Stimulated activated CD8-positive, alpha-beta memory T cell treated with anti-CD3 and anti-CD28 coated beads, Interleukin-7, amount 100 ng/mL, for 24 hours (primary cell): ENCODE measurements around the gene MTUS2.
"Not testable (repeated sequence)": the region's sequence is repeated elsewhere in the genome, so short reads cannot be mapped to it uniquely, and the experiment has no call there.

Experiments
- DNase-seq: peaks from one replicate; pipeline ENCODE4 v3.0.0-alpha.2; 2020; ENCODE audit warnings: low read depth

MTUS2 gene

DNA sequence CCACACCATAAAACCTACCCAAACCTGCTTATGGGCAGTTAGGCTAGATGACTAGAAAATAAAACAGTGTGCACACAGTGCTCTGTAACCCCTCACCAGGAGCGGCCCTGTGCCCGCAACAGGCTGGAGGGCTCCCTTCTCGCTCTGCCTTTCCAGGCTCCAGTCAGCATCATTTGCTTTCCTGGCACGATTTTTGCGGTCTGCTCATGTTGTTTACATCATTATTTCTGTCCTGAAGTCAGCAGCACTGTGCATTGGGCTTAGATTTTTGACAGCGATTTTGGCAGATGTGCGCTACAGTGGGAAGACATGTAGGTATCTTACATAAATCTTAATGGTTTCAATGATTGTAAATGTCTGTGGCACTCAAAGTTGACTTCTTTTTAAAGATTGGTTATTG is 344.0 kb downstream of the MTUS2 start:
- DNase-seq = no peak

DNA sequence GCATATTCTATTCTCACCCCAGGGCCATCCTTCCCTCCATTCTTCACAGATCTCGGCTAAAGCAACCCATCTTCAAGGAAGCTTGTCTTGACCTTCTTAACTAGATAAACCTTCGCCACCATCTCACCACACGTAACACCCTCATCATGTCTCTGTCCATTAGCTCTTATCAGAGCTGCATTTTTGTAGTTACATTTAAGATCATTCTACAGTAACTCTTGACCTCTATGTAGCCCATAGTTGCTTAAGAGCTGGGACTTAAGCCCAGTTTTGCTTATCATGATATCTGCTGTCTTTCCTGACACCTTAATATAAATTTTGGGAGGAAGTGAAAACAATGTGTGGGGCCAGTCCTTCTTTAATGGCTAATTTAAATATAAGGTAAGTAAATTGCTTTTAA is 345.1 kb downstream of the MTUS2 start:
- no peak for DNase-seq

DNA sequence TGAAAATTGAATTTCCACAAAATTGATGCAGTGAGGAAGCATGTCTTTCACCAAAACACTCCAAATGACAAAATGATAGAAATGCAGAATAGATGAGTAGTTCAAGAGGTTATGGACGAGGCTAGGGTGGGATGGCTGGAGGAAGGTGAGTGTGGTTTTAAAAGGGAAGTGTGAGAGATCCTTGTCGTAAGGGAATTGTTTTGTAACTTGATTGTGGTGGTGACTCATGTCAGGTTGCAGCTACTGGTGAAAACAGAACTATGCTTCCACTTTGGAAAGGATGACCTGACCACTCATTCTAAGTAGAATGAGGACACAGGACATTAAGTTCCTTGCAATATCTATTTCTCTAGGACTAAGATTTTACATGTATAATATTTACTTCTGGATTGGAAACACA is 345.7 kb downstream of the MTUS2 start:
- no peak for DNase-seq

DNA sequence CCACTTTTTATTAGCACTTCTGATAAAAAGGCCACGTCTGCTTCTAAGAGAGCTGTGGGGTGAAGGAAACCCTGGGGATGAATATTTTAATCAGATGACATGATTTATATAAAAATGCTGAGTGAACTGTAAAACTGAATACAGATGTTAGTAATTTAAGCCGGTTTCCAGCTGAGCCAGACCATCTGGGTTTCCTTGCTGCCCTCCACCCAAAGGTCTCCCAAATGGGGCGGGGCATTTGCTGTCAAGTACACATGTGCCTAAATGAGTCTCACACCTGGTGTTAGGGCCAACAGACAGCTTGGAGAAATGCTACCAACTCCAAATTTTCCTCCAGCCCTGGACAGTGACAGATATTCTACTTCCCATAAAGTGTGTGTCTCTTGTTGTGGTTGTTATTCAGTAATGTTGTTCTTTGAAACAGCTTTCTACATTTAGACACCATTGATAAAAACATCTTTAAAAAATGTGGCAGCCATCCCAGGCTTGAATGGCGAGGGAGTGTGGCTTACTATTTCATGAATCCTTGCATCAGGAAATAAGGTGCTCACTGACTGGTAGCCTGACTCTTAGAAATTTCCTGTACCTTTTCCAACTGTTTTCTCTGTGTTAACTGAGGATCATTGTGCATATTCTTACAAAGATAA is 350.4 kb downstream of the MTUS2 start:
- no peak for DNase-seq

DNA sequence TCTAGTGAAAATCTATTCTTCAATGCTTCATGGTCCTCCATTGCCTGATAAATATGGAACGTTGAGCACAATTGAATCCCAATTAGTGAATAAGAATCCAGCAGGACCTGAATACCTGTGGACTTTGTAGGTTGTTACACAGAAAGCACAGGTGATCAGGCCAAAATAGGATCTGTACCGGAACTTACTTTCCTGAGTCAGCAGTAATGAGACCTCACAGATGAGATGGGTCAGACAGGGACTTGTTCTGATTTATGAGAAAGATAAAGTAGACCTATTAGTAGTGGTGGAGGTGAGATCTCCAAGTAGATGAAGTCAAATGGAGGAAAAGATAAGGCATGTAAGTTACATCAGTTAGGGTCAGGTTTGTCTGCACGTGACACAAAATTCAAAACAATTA is 351.1 kb downstream of the MTUS2 start:
- DNase-seq = no peak

DNA sequence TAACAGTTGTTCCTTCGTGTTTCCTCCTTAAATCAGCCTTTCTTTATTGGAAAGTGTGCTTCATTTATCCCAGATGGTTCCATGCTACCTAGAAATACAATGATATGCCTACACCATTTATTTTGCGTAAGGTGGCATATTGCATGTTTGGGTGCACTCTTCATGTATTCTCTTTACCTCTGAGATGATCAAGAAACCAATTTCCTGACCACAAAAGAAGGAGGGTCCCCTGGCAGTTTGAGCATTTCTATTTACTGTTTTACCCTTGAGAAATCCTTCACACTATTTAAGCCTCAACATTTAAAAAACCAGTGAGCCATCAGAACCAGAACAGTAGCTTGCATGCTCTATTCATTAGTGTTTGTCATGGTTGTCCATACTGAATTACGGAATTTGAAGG is 354.0 kb downstream of the MTUS2 start:
- no peak for DNase-seq

DNA sequence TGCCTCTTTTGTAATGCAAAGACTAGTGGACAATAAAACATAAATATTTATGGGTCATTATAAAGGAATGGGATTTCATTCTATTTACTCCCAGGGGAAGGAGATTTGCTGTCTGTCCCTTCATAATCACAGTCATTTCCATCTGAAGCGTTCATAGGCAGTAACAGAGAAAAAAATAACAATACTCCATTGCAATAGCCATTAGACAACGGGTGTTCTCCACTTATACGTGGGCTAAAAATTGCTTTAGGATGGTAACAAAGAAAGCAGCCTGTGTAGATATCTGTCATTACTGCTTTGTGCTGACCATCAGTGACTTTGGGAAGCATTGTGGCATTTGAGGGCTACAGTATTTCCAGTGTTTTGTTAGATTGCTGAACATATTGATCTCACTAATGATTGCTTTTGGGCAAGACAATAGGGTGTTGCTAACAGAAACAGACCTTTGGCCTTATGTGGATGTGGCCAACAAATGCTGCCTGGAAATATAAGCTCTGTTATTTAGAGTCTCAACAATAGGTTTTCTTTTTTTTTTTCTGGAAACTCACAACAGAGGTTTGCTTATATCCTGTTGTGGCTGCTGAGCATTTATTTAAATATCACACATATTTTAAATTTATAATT is 355.2 kb downstream of the MTUS2 start:
- no peak for DNase-seq

DNA sequence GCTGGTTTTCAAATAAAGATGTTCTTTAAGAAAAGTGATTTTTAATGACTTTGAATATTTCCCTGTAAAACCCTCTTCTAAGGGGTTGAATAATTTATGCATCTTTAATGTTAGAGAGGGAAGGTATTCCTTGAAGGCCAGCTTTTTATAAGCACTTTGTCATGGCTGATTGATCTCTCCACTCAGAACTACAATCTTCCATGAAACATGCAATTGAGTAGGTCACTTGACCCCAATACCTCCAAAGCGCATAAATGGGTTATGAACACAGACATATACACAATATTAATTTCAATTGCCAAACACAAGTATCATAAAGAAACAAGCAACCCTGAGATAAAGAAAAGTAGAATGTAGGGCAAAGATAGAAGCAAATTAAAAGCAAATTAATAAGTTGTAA is 359.9 kb downstream of the MTUS2 start:
- no peak for DNase-seq

DNA sequence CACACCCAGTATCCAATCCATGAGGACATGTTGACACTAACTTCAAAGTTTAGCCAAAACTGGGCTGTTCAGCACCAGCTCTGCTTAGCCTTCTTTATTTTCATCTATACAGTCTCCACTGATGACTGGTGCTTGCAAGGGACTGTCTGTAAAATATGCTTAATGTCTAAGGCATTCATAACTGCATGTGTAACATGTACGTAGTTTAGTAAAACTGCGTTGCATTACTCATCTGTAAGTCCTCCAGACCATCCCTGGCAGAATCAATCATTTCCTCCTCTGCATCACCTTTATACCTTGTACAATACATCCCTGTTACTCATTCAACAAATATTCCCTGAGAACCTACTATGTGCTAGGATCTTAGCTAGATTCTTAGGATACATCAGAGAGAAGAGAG is 362.1 kb downstream of the MTUS2 start:
- DNase-seq = no peak

DNA sequence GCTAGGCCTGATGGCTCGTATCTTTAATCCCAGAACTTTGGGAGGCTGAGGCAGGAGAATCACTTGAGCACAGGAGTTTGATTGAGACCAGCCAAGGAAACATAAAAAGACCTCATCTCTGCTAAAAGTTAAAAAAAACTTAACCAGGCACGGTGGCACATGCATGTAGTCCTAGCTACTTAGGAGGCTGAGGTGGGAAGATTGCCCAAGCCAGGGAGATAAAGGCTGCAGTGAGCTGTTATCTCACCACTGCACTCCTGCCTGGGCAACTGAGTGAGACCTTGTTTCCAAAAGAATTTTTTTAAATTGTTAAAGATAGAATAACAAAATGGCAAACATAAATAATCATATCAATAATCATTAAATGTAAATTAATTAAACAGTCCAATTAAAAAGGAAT is 365.8 kb downstream of the MTUS2 start:
- DNase-seq = no peak

DNA sequence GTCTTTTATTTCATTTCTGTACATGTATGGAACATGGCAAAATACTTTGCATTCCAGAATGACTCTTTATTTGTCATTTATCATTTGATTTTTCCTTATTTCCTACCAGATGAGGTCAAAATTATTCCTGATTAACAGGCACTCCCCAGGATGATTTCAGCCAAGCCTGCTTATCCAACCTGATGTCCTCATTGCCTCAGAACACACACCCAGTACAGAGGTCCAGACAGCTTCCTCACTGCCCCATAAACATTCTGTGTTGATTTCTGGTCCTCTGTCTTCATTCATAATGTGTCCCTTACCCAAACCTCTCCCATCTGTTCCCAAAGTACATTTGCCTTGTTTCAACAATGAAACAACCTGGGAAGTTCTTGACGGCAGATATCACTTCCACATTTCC is 367.4 kb downstream of the MTUS2 start:
- DNase-seq = no peak

DNA sequence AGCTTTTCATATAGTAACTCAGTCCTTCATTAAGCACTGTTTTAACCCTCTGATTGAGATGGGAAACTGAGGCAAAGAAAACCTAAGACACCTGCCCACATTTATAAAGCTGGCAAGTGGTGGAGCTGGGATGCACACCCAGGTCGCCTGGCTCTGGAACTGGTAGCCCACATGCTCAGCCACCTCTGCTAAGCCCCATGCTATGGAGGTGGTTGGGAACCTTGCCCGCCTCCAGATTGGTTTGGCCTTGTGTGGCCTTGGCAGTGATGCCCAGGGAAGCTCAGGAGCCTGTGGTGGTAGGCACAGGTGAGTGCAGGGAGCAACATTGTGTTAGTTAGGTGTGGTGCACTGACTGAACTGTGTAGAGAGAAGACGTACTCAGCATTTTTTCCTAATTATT is 370.2 kb downstream of the MTUS2 start:
- no peak for DNase-seq

DNA sequence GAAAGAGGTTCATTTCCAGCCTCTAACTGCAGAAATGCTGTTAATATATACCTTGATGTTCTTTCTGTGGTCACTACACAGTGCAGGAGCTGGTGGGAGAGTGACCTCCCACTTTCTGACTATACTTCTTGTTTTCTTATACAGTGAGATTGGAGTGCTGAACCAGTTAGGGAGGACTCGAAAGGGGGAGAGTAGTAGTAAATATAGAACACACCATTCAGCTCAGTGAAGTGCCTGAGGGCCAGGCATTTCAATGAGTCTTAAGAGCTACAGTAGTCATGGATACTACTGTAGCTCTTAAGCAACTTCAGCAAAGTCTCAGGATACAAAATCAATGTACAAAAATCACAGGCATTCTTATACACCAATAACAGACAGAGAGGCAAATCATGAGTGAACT is 372.9 kb downstream of the MTUS2 start:
- no peak for DNase-seq

DNA sequence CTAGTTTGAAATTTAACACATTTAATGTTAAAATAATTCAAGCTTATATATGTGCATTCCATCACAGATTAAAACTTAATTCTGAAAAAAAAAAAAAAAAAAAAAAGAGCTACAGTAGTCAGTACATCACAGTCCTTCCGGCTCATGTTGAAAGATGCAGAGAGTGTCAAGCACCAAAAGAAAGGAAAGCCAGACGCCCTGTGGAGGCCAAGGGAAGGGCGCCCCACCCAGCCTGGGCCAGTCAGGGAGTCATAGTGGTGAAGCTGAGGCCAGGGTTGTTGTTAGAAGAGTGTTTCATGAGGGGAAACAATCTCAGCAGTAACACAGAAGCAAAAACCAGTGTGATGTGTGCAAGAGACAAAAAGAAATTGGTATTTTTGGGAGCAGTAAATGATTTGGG is 375.3 kb downstream of the MTUS2 start:
- DNase-seq = no peak

DNA sequence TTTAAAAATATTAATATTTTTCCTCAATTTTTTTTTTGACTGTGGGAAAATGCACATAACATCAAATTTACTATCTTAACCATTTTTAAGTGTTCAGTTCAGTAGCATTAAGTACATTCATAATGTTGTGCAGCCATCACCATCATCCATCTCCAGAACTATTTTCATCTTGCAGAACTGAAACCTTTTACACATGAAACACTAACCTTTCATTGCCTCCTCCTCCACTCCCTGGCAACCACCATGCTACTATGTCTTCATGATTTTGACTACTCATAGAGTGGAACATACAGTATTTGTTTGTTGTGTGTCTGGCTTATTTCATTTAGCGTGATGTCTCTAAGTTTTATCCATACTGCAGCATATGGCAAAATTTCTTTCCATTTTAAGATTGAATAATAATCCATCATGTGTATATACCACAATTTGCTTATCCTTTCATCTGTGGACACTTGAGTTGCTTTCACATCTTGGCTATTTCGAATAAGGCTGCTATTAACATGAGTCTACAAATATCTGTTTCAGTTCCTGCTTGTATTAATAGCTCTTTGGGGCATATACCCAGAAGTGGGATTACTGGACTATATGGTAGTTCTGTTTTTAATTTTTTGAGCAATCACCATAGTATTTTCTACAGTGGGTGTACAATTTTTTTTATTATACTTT is 376.4 kb downstream of the MTUS2 start:
- DNase-seq = no peak

DNA sequence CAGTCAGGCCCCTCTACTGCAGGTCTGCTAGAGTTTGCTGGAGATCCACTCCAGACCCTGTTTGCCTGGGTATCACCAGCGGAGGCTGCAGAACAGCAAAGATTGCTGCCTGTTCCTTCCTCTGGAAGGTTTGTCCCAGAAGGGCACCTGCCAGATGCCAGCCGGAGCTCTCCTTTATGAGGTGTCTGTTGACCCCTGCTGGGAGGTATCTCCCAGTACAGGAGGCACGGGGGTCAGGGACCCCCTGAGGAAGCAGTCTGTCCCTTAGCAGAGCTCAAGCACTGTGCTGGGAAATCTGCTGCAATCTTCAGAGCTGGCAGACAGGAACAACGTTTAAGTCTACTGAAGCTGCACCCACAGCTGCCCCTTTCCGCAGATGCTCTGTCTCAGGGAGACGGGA is 382.6 kb downstream of the MTUS2 start:
- not testable (repeated sequence) for DNase-seq

DNA sequence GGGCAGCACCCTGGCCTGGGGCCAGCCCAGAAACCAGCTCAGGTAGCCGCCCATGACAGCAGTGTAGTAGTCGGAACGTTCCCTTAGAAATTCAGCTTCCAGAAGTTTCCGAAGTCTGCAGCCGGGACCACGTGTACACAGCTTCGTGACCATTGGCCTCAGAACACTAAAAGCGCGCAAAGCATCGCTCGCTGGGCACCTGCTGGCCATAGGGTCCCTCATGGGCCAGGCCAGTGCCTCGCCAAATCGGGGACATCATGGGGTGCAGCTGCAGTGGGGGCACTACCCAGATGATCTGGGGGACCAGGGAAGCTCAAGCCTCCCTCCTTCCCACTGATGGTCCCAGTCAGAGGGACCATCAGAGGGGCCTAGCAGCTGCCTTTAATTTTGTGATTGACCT is 384.5 kb downstream of the MTUS2 start:
- DNase-seq = no peak

DNA sequence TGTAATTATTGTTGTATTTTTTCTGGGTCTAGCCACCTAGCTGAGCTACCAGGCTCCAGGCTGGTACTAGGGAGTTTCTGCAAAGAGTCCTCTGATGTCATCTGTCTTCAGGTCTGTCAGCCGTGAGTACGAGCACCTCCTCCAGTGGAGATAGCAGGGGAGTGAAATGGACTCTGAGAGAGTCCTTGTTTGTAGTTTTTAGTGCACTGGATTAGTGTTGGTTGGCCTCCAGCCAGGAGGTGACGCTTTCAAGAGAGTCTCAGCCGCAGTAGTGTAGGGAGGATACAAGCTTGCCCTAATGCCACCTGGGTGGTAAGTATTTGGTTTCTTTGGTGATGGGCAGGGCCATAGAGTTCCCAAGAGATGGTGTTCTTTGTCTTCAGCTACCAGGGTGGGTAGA is 390.5 kb downstream of the MTUS2 start:
- no peak for DNase-seq

DNA sequence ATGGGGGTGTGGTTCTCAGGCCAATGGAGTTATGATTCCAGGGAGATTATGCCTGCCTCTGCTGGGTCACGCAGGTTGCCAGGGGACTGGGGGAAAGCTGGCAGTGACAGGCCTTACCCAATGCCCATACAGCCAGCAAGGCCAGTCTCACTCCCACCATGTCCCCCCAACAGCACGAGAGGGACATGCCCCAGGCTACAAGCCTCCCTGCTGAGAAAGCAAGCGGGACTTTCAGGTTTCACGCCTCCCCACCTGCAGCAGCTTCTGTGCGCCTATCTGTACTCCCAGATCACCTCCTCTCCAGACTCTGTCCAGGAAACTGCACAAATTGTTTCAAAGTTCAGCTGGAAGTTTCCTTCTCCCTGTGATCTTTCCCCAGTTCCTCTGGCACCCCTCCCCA is 391.0 kb downstream of the MTUS2 start:
- DNase-seq = not testable (repeated sequence)

DNA sequence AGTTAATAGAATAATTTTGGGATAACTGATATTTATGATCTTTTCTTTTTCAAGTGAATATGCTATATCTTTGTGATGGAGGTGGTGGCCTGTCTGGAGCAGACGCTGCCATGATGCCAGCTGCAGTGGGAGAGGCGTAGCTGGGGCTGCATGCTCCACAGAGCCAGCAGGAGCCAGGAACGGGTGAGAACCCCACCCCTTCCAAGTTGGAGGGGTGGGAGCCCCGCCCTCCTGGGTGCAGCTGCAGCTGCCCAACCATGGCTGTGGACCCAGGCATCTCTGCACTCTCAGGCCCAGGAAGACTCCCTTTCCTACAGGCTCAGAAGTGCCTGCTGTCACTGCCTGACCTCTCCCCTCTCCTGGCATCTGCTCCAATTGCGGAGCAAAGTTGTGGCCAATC is 402.3 kb downstream of the MTUS2 start:
- no peak for DNase-seq

DNA sequence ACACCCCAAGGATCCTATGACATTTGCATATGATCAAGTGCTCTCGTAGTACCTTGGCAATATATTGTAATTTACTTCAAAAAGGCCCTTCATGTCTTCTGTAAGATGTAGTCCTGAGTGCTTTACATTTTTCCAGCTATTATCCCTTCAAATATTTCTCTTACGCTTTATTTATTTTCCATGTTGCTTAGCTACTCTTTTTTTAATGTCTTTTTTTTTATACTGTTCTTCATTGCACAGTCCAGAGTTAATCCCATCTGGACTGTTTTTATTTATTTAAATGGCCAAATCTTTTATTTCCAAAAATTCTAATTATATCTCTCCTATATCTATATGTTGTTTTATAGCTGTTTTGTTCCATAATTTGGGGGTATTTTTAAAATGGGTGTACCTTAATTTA is 404.1 kb downstream of the MTUS2 start:
- no peak for DNase-seq

DNA sequence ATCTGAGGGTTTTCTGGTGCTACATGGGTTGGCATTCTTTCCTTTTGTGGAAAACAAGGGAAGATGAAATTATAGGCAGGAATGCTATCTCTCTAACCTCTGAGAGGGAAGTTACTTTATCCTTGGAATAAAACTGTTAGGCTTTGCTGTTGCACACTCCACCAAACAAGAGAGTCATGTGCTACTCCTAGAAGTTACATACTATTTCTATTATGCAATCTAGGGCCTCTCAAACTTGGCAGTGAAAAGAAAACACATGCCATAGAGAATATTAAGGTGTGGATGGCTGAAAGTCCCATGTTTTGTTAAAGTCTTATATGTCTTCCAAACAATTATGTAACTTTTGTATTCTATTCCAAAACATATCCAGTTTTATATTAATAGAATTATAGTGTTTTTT is 407.4 kb downstream of the MTUS2 start:
- no peak for DNase-seq

DNA sequence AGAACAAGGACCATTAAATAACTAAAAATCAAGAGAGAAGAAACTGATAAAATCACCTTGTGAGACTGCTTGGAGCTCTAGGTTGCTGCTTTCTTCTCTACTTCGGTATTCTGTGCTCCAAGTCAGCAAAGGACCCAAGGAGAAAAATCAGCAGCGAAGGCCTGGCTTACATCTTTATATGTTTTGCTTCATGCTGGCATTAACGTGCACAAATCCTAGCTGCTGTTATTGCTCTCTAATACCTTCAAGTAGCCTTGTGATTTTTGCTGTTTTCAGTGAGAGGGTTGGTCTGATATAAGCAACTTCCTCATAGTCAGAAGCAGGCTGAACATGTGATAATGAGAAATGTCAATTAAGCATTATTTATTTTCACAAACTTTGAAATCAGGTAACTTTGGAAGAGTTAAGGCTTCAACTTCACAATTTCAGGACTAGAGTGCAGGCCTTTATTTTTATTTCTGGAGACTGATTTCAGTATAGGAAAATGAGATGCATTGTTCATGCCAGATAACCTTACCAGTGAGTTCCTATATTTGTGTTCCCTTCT is 410.2 kb downstream of the MTUS2 start:
- no peak for DNase-seq
